ENCODE measurements around the gene PPFIBP2. TPM values are rescaled to one million over a fixed set of nuclear protein-coding genes. Genes with fewer than 3 reads are reported as not detected.
A peak's percentile ranks its signal among the peaks of the same experiment; 100 is the strongest.

Gene PPFIBP2
- total and polyA plus RNA-seq, 2 donors (not counting 1 experiment from before 2014, with no cell fraction given) = 22.3 to 175 TPM

DNA sequence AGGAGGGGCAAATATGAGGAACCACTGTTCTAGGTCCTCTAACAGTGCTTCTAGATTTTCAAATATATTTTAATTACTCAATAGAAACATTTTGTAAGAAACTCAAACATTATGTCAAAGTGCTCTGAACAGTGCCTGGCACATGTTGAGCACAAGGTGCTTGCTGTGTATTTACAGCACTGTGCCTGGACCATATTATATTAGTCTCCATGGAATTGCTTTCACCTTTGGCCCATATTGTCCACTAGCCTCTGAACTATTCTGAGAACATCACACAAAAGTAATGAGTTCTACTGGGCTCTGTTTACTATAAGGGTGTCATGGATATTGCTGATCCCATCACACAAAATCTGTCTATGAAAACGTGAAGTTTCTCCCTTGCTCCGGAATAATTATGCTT lies 76.7 kb downstream of the PPFIBP2 start:
- peaks cover 12% of the 10 kb centered on the region for H3K4me1 Mint-ChIP-seq
- CTCF ChIA-PET = no interaction called here
- peaks cover 20% of the 10 kb centered on the region for H4K20me1 ChIP-seq (ENCODE audit: control insufficient read depth, insufficient read depth, low read length, poor library complexity, severe bottlenecking)
- peaks cover 0 to 15% of the 10 kb centered on the region in 2 donors for H3K4me1 ChIP-seq (ENCODE audit: control insufficient read depth in 2 of 2, insufficient read depth in 2 of 2, low read length in 2 of 2)
- H3K9me3 Mint-ChIP-seq (ENCODE audit: insufficient read depth) = no peaks in the 10 kb centered on the region
- no peaks in the 10 kb centered on the region for H3K27me3 Mint-ChIP-seq
- H3K27me3 ChIP-seq (replicated peaks in 1 of 4; ENCODE audit: control extremely low read depth in 1 of 4, control insufficient read depth in 3 of 4, insufficient read depth in 4 of 4, low read length in 3 of 4) = no peaks in the 10 kb centered on the region
- peaks cover 2% of the 10 kb centered on the region for H3K79me2 ChIP-seq (ENCODE audit: control insufficient read depth, insufficient read depth, low read length)
- POLR2A ChIA-PET = no interaction called here
- H3K4me3 Mint-ChIP-seq = no peak overlapping the region
- H3K36me3 ChIP-seq (replicated peaks in 1 of 2; ENCODE audit: control extremely low read depth in 1 of 2, control insufficient read depth in 1 of 2, extremely low read depth in 1 of 2, insufficient read depth in 2 of 2, low read length in 1 of 2) = peaks cover 0 to 27% of the 10 kb centered on the region in 2 experiments
- no peak overlapping the region for H2AFZ ChIP-seq (ENCODE audit: insufficient read depth, low read depth, low read length, poor library complexity, severe bottlenecking)
- no peak overlapping the region for H3K4me3 ChIP-seq (ENCODE audit: control extremely low read depth in 1 of 5, extremely low read depth in 1 of 5, insufficient read depth in 1 of 5, low read depth in 2 of 5, low read length in 4 of 5)
- no peak for TF ChIP-seq EZH2 (IDR thresholded peaks at IDR 0.05; ENCODE audit: borderline replicate concordance, insufficient read depth, low read depth, low read length, poor library complexity, severe bottlenecking)
- TF ChIP-seq, protein P1, sequence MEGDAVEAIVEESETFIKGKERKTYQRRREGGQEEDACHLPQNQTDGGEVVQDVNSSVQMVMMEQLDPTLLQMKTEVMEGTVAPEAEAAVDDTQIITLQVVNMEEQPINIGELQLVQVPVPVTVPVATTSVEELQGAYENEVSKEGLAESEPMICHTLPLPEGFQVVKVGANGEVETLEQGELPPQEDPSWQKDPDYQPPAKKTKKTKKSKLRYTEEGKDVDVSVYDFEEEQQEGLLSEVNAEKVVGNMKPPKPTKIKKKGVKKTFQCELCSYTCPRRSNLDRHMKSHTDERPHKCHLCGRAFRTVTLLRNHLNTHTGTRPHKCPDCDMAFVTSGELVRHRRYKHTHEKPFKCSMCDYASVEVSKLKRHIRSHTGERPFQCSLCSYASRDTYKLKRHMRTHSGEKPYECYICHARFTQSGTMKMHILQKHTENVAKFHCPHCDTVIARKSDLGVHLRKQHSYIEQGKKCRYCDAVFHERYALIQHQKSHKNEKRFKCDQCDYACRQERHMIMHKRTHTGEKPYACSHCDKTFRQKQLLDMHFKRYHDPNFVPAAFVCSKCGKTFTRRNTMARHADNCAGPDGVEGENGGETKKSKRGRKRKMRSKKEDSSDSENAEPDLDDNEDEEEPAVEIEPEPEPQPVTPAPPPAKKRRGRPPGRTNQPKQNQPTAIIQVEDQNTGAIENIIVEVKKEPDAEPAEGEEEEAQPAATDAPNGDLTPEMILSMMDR (IDR thresholded peaks at IDR 0.05) = no peak
- H3K27ac Mint-ChIP-seq = no peak overlapping the region
- DNase-seq (no peak), ATAC-seq (ENCODE audit: low read depth) (no peak)
- 100% methylated on average over 2 of the region's 2 CpGs for WGBS (ENCODE audit: insufficient coverage)
- no peak overlapping the region for H3K4me2 ChIP-seq (replicated peaks; ENCODE audit: low read depth, low read length, poor library complexity, severe bottlenecking)
- intact Hi-C loops (cut with micrococcal nuclease) = no loop called here
- no peak overlapping the region for H3K27ac ChIP-seq (ENCODE audit: low read length in 2 of 2)
- H3K9me3 ChIP-seq (ENCODE audit: control extremely low read depth in 1 of 3, control insufficient read depth in 2 of 3, insufficient read depth in 1 of 3, low read length in 2 of 3) = no peaks in the 10 kb centered on the region
- H3K9ac ChIP-seq (ENCODE audit: low read length) = no peak overlapping the region

DNA sequence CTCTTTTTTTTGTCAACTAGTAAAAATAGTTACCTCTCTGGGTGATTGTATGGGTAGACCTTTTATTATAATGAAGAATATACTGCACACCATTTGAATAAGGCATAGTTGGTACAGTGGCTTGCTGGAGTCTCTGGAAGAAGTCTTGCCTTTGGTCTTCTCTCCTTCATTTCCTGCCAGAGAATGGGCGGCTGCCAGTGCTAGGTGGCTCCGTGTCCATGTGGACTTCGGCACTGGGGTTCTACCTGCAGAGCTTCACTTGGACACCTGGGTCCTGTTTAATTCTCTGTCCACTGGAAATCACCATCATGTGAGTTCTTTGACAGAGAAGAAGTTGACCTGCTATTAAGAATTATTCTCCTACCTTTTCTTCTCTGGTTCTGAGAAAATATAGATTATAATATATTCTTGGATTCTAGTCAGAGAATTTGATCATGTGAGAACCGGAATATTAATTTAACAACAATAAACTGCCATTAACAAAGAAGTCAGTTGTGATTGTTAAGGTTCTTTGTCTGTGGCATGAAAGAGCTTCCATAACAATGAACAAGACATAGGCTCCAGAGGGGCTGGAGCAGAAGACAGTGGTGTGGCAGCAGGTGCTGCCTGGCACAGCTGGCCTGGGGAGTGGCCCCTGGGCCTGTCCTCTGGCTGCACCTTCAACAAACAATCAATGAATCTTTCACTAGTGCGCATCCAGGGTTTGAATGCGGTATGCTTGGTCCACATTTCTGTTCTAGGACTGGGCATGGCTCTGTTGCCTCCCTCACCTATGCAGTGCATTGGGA lies 77.5 kb downstream of the PPFIBP2 start:
- H3K4me1 ChIP-seq (ENCODE audit: control insufficient read depth in 2 of 2, insufficient read depth in 2 of 2, low read length in 2 of 2) = peaks cover 0 to 15% of the 10 kb centered on the region in 2 donors
- Mint-ChIP-seq H3K27me3 (no peaks in the 10 kb centered on the region), H3K4me3 (no peak overlapping the region), H3K27ac (no peak overlapping the region), H3K4me1 (peaks cover 12% of the 10 kb centered on the region), H3K9me3 (ENCODE audit: insufficient read depth) (no peaks in the 10 kb centered on the region)
- DNase-seq (no peak), ATAC-seq (ENCODE audit: low read depth) (no peak)
- H3K4me3 ChIP-seq (ENCODE audit: control extremely low read depth in 1 of 5, extremely low read depth in 1 of 5, insufficient read depth in 1 of 5, low read depth in 2 of 5, low read length in 4 of 5) = no peak overlapping the region
- WGBS (ENCODE audit: insufficient coverage) = 93% methylated on average over 3 of the region's 6 CpGs
- no peaks in the 10 kb centered on the region for H3K9me3 ChIP-seq (ENCODE audit: control extremely low read depth in 1 of 3, control insufficient read depth in 2 of 3, insufficient read depth in 1 of 3, low read length in 2 of 3)
- H4K20me1 ChIP-seq (ENCODE audit: control insufficient read depth, insufficient read depth, low read length, poor library complexity, severe bottlenecking) = peaks cover 20% of the 10 kb centered on the region
- no peak overlapping the region for H2AFZ ChIP-seq (ENCODE audit: insufficient read depth, low read depth, low read length, poor library complexity, severe bottlenecking)
- no peaks in the 10 kb centered on the region for H3K27me3 ChIP-seq (replicated peaks in 1 of 4; ENCODE audit: control extremely low read depth in 1 of 4, control insufficient read depth in 3 of 4, insufficient read depth in 4 of 4, low read length in 3 of 4)
- ChIA-PET POLR2A (no interaction called here), CTCF (no interaction called here)
- peaks cover 0 to 30% of the 10 kb centered on the region in 2 experiments for H3K36me3 ChIP-seq (replicated peaks in 1 of 2; ENCODE audit: control extremely low read depth in 1 of 2, control insufficient read depth in 1 of 2, extremely low read depth in 1 of 2, insufficient read depth in 2 of 2, low read length in 1 of 2)
- intact Hi-C loops (cut with micrococcal nuclease) = no loop called here
- H3K79me2 ChIP-seq (ENCODE audit: control insufficient read depth, insufficient read depth, low read length) = peaks cover 2% of the 10 kb centered on the region
- TF ChIP-seq, protein P1 (IDR thresholded peaks at IDR 0.05) = no peak
- no peak for TF ChIP-seq EZH2 (IDR thresholded peaks at IDR 0.05; ENCODE audit: borderline replicate concordance, insufficient read depth, low read depth, low read length, poor library complexity, severe bottlenecking)
- no peak overlapping the region for H3K27ac ChIP-seq (ENCODE audit: low read length in 2 of 2)
- peak overlapping the region; percentile 22 for H3K4me2 ChIP-seq (replicated peaks; ENCODE audit: low read depth, low read length, poor library complexity, severe bottlenecking)
- no peak overlapping the region for H3K9ac ChIP-seq (ENCODE audit: low read length)

Data from B cell (primary cell).